KG1 (cell line): ENCODE data around the gene SLC34A3.

Experiments
- DNase-seq: peaks from one replicate; lab custom pipeline; 2025; lab: John Stamatoyannopoulos, UW

SLC34A3 gene

DNA sequence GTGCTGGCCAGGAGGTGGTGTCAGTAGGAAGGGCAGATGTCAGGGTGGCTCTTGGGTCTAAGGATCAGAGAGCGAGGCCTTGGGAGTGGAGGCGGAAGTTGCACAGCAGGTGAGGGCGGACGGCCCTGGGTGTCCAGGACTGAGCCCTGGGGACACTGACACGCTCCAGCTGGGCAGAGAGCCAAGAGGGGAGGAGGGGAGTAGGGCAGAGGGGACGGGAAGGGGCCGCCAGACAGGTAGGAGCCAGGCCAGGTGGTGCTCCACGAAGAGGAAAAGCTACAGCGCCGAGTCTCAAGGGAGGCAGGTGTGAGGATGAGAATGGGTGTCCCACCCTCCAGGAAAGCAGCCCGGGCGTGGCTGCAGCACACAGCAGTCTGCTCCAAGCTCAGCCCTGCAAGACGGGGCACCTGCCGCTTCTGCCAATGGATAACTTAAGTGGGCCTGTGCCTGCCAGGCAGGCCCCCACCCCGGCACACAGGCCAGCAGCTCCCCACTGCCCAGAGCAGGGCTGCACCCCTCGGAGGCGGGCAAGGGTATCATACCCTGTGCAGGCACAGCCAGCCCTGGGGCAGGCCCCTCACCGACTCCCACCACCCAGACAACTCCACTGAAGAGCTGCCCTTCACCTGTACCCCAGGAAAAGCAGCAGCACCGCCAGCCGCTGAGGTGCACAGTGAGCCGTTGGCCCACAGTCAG, 35.0 kb upstream of the SLC34A3 start:
- no peak for DNase-seq

DNA sequence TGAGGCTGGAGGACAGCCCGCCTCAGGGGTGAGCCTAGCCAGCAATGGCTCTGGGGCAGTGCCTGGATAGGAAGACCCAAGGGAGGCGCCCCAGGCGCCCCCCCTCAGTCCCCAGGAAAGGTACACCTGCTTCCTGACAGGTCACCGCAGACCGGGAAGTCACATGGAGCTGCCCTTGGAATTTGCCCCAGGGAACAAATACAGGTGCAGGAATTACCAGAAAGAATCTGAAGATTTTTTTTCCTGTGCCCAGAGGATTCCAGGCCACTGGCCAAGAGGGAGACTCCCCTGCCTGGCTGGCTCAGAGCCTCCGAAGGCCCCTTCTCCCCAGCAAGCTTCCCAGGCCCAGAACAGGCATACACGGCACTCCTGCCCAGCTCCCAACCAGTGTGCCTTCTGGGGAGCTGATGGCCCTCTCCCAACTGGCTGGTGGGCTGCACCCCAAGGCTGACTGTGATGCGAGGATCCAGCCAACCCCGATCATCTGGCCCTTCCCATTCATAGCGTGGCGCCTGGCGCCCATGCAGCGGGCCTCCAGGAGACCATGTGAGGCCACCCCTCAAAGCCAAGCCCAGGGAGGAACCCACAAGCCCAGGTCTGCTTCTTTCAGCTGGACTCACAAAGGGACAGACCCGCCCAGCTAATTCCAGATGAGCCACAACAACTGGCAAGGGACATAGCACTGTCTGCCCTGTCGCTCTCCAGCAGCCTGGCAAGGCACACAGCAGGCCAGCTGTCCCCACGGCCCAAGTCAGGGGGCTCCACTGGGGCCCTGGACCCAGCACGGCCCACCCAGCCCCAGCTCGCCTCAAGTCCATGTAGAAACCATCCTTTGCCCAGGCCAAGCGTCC, 32.4 kb upstream of the SLC34A3 start:
- DNase-seq: no peak

DNA sequence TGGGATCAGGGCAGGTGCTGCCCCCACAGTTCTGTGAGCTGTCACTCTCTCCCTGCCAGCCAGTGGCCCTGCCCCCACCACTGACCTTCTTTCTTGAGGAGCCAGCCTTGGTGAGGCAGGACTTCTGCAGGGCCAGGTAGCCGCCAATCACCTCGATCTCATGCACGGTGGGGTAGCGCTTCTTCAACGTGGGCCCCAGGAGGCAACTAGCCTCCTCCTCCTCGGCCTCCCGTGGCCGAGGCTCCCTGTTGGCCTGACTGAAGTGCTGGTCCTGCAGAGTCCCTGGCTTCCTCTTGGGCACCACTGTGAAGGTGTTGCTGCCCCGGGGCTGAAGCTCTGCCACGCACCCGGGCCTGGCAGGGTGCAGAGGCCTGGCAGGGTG, 31.8 kb upstream of the SLC34A3 start:
- DNase-seq: no peak

DNA sequence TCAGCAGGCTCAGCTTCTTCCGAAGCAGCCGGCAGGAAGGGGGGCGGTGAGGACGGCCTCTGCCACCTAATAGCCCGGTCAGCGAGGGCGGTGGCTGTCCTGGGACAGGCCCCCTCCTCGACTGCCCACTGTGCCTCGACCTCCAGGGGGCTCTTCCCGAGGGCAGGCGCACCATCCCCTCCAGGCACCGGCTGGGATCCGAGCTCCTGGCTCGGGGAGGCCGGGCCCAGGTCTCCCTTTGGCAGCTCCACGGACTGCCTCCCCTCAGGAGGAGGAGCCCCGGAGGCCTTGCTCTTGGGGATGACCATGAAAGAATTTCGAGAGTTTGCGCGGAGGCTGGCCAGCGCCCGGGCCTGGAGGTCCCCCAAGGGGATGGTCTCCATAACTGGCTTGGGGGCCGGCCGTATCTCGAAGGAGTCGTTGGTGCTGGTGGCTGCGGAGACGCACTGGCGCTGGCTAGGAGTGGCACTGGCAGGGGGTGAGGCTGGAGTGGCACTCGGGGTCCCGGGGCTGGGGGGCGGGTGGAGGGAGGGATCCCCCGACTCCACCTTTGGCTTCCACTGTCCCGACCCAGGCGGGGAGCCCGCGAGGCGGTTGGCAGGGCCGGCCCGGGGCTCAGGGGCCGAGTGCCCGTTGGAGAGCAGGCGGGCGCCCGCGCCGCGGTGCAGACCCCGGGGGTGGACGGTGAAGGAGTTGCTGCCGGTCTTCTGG, 31.1 kb upstream of the SLC34A3 start:
- no peak for DNase-seq

DNA sequence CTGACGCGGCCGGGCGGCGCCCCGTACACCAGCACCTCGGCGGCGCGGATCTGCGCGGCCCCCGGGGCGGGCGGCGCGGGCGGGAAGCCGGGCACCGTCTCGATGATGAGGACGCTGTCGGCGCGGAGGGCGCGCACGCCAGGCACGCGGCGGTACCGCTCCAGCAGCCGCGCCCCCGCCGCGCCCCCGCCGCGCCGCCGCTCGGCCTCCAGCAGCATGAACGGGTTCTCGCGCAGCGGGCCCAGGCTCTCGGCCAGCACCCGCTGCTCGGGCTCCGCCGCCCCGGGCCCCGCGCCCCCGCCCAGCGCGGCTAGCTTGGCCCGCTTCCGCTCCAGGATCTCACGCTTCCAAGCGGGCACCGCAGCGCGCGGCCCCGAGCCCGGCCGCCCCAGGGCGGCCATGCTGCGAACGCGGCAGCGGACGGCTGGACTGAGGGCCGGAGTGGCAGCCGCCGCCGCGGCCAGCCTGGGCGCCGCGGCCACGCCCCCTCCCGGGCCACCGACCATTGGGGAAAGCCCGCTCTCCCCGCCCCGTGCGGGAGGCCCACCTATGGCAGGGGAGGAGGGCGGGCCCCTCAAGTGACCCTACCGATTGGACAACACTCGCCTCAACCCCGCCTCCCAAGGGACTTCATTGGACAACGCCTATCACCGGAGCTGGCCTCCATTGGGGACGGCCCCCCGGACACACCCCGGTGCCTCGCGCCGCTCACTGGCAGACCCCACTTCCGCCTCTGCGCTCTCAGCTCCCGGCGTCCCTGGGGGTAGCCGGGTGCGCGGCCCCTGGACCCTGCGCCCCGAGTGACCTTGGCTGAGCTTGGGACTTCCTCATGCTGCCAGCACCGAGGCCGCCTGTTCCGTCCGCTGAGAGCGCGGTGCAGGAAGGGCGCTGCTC, 30.1 kb upstream of the SLC34A3 start, which contains the start of gene TPRN:
Gene TPRN (minus strand): TSS at position 431 of the 894 bp plus-strand sequence. CDS start 30 bp downstream, at position 401.
- peak; percentile 96 for DNase-seq

DNA sequence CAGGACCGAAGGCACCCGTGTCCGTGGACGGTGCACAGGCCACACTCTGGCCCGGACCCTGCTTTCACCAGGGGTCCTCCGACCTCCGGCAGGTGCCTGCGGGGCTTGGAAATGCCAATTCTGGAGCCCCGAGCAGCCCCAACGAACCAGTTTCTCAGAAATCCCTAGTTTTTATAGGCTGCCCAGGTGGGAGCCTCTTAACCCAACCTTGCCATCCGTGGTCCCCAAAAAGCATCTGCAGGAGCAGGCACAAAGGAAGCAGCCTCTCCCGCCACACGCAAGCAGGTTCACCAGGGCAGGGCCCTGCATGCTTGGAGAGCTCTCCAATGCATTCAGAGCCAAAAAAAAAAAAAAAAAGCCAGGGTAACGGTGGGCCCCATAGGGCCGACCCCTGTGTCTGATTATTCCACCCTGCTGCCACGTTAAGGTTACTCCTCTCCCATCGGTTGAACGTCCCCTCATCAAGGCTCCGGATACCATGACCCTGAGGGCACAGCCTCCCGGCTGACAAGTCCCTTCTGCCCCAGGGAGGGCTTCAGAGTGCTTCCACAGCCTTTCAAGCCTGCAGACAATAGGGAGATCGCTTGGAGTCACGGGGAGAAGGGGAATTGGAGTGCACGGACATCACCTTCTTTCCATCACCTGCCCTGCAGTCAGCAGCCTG, 29.4 kb upstream of the SLC34A3 start:
- no peak for DNase-seq

DNA sequence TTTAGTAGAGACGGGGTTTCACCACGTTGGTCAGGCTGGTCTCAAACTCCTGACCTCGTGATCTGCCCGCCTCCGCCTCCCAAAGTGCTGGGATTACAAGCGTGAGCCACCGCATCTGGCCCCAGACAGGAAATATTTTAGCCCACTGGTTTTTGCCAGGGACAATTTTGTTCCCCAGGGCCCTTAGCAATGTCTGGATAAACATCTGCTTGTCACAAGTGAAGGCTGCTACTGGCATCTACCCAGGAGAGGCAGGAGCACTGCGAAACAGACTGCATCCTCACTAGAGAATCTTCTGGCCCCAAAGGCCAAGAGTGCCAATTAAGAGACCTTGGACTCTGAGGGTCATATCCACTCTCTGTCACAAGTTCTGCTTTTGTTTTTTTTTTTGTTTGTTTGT, 27.7 kb upstream of the SLC34A3 start:
- DNase-seq: no peak

DNA sequence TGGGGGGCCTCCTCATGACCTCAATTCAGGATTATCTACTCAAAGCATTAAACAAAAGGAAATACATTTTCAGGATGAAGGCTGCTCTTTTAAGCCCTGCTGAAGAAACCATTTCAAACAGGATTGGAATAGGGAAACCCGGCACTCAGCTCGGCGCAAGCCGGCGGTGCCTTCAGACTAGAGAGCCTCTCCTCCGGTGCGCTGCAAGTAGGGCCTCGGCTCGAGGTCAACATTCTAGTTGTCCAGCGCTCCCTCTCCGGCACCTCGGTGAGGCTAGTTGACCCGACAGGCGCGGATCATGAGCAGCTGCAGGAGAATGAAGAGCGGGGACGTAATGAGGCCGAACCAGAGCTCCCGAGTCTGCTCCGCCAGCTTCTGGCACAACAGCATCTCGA, 26.0 kb upstream of the SLC34A3 start:
- DNase-seq: no peak

DNA sequence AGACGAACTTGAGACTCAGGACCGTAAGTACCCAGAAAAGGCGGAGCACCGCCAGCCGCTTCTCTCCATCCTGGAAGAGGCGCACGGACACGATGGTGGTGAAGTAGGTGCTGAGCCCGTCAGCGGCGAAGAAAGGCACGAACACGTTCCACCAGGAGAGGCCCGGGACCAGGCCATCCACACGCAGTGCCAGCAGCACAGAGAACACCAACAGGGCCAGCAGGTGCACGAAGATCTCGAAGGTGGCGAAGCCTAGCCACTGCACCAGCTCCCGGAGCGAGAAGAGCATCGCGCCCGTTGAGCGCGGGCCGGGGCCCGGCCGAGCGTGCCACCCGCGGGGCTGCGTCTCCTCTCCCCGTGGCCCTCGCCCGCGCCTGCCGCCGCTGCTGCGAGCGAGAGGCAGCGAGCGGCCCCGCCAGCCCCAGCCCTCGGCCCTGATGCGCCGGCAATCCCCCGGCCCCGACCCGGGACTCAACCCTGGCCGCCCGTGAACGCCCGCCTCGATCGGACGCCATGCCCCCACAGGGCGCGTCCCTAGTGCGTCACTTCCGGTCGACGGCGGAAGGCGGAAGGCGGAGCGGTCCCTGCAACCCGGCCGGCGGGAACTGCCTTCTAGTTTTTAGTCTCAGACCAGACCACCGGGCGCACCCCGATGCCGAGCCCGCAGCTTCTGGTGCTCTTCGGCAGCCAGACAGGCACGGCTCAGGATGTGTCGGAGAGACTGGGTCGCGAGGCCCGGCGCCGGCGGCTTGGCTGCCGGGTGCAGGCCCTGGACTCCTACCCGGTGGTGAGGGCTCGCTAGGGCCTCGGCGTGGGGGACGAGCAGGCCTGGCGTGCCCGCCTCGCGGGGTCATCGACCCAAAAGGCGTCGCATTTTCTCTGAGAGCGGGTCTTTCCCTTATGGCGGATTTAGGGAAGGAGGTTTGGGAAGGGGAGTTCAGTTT, 25.3 kb upstream of the SLC34A3 start, which contains the start of the genes NDOR1 and TMEM203:
Gene NDOR1 (plus strand): TSS at position 575 of the 944 bp plus-strand sequence. CDS start 78 bp downstream, at position 653.
Gene TMEM203 (minus strand): TSS at position 523 of the 944 bp plus-strand sequence. CDS start 234 bp downstream, at position 289.
- peak; percentile 79 for DNase-seq

DNA sequence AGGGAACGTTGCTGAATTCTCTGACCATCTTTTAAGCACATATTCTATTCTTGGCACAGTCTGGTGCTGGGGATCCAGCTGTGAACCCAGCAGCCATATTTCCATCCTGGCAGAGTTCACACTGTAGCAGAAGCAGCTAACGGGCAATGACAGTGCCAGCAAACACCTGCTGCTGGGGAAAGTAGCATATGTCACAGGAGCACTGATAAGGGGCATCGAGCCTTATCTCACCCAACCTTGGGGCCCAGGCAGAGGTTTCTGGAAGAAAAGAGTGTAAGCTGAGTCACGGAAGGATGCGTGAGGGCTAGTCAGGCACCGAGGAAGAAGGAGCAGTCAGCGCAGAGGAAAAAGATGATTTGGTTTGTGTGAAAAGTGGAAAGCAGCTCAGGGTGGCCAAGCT, 24.1 kb upstream of the SLC34A3 start:
- DNase-seq: no peak

DNA sequence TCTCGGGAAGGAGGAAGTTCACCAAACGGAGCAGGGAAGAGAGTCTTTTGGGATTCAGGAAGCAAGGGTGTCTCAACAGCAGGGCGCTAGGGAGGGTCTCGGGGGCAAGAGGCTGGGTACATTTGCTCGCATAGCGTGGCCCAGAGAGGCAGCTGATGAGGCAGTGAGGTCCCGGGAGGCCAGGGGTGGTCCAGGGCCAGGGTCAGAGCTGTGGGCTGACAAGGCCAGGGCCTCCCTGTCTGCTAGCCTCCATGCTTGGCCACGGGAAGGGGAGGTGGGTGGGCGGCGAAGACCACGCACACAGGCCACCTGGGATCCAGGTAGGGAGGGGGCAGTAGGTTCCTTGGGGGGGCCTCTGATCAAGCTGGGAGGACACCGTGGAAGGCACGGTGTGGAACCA, 19.2 kb upstream of the SLC34A3 start:
- no peak for DNase-seq

DNA sequence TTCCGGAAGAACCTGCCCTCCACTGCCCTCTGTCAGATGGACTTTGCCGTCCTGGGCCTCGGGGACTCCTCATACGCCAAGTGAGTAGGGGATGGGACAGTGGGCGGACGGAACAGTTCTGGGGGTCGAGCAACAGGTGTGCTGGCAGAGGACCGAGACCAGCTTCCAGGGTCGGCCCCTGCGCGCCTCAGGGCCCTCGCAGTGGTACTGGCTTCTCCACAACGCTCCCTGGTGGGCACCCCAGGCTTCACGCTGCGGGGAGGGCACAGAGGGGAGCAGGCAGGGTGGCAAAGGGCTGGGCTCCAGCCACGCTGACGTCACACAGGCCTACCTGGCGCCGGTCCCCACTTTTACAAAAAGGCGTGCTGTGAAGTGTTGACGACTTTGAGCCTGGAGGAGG, 18.2 kb upstream of the SLC34A3 start:
- DNase-seq: no peak

DNA sequence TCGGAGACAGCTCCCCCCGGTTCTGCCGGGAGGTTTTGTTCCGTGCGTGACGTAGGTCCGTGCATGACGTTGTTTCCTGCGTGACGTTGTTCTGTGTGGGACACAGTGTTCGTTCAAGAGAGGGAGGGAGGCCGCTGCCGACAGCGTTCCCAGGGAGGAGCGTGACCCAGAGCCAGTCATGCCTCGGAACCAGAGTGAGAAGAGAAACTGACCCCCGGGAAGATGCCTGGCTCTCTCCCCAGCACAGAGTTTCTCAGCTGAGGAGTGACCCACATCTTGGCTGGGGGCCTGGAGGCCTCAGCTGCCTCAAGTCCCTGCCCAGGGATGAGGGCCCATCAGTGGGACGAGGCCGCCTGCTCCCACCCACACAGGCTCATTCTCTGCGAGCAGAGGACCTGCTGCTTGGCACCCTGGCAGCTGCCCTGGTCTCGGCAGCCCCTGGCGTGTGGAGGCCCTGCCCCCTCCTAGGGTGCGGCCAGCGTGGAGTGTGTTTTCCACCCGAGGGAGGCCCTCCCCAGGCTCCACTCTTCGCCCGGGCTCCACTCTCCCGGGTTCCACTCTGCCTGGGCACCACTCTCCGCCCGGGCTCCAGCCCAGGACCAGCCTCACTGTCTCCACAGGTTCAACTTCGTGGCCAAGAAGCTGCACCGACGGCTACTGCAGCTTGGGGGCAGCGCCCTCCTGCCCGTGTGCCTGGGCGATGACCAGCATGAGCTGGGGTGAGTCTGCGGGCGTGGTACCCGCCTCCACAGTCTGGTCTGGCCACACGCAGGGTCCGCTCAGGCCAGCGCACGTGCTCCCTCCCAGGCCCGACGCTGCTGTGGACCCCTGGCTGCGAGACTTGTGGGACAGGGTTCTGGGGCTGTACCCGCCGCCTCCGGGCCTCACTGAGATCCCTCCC, 17.3 kb upstream of the SLC34A3 start:
- DNase-seq: no peak

DNA sequence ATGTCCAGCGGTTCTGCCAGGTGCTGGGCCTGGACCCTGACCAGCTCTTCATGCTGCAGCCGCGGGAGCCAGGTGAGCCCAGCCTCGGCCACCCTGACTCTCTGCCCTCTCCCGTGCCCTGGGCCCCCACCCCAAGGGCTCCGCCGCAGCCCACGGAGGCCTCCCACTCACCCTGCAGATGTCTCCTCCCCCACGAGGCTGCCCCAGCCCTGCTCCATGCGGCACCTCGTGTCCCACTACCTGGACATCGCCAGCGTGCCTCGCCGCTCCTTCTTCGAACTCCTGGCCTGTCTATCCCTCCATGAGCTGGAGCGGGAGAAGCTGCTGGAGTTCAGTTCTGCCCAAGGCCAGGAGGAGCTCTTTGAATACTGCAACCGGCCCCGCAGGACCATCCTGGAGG, 16.1 kb upstream of the SLC34A3 start:
- no peak for DNase-seq

DNA sequence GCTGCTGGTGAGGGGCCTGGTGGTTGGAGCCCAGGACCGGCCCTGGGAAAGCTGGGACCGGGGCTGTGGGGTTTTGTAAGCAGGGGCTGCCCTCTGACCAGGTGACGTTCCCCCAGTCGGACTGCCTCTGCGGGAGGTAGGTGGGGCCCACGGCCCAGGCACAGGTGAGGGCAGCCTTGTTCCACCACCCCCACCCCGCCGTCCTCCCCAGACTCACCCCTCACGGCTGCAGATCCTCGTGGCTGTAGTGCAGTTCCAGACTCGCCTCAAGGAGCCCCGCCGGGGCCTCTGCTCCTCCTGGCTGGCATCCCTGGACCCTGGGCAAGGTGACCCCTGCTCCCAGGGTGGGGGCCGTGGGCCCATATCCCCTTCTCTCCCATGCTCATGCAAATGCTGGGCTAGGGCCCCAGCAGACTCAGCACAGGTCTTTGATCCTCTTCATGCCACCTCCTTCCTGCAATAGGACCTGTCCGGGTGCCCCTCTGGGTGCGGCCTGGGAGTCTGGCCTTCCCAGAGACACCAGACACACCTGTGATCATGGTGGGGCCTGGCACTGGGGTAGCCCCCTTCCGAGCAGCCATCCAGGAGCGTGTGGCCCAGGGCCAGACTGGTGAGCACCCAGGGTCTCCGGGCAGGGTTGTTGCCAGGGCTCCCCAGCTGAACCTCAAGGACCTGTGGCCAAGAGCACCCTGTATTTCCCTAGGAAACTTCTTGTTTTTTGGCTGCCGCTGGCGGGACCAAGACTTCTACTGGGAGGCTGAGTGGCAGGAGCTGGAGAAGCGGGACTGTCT, 15.3 kb upstream of the SLC34A3 start:
- no peak for DNase-seq

DNA sequence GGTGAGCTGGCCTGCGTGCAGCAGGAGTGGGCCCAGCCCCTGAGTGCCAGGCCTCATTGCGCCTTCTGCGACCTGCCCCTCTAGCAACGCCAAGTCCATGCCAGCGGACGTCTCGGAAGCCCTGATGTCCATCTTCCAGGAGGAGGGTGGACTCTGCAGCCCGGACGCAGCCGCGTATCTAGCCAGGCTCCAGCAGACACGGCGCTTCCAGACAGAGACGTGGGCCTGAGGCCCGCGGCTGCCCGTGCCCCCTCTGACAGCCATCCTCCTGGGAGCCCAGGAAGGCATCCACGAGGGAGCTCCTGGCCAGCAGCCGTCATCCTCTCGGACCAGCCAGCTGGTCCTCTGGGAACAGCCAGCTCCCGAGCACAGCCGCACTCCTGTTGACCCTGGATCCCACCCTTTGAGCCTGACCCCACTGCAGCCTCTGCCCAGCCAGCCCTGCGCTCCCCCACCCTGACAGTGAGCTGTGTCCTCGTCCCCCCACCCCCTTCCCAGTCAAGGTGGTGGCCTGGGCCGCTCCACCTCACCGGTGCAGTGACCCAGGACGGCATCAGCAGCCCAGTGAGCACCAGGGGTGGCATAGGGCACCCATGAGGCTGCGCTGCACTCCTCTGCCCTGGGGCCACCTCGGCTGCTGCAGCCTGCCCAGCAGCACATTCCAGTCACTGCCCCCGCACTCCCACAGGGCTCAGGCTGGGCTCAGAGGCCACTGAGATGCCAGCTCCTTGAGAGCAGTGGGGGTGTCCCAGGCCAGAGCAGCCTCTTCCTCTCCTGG, 14.3 kb upstream of the SLC34A3 start:
- DNase-seq: no peak
